Measurements from ENCODE around the gene DKKL1. TPM values are rescaled to one million over a fixed set of nuclear protein-coding genes. Genes with fewer than 3 reads are reported as not detected.
"Not testable (repeated sequence)": the region's sequence is repeated elsewhere in the genome, so short reads cannot be mapped to it uniquely, and the experiment has no call there.

Gene DKKL1
- polyA plus RNA-seq, 1 donor from 2014 or later = 1.1 TPM

DNA sequence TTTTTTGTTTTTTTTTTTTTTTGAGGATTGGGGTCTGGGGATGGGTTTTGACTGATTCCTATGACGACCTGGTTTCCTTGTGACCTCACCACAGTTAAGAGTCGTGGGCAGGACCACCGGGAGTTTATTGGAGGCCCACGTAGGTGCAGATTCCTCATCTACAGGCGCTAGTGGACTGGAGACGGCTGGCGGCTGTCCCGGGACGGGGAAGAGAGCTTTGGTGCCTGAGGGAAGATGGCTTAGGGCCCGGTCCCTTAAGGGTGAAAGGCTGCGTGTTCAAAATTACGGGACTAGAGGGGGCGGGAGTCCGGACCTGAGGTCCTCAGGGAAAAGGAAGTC lies 779 bp upstream of the DKKL1 start:
- Mint-ChIP-seq H3K4me1 (peaks cover 8 to 25% (median 16%) of the 10 kb centered on the region in 3 donors), H3K4me3 (no peak overlapping the region), H3K36me3 (no peaks in the 10 kb centered on the region), H3K9me3 (no peaks in the 10 kb centered on the region), H3K27me3 (peaks cover 3% of the 10 kb centered on the region), H3K27ac (no peak overlapping the region)

- Mint-ChIP-seq H3K9me3 (no peaks in the 10 kb centered on the region), H3K4me1 (peaks cover 6 to 22% (median 16%) of the 10 kb centered on the region in 3 donors), H3K36me3 (no peaks in the 10 kb centered on the region), H3K27ac (peak overlapping the region in 1 of 3 donors; percentile 95), H3K4me3 (no peak overlapping the region), H3K27me3 (peaks cover 3% of the 10 kb centered on the region)
These were observed 533 bp downstream of the DKKL1 start for GRCh38 chr19:49364083-49364737.

- H3K27me3 Mint-ChIP-seq = peaks cover 3% of the 10 kb centered on the region
- peaks cover 0 to 5% (median 2%) of the 10 kb centered on the region in 3 donors for H3K9me3 Mint-ChIP-seq
- no peaks in the 10 kb centered on the region for H3K36me3 Mint-ChIP-seq
- H3K4me3 Mint-ChIP-seq = peak overlapping the region in 1 of 4 donors; percentile 19
- H3K27ac Mint-ChIP-seq = peak overlapping the region in 2 of 3 donors; percentile 9 to 31
- peaks cover 5 to 15% (median 10%) of the 10 kb centered on the region in 3 donors for H3K4me1 Mint-ChIP-seq
These were observed 2.4 kb downstream of the DKKL1 start for GRCh38 chr19:49366110-49366509.

- no peaks in the 10 kb centered on the region for H3K27me3 Mint-ChIP-seq
- peaks cover 0 to 5% (median 2%) of the 10 kb centered on the region in 3 donors for H3K9me3 Mint-ChIP-seq
- no peak overlapping the region for H3K4me3 Mint-ChIP-seq
- peaks cover 5 to 7% (median 5%) of the 10 kb centered on the region in 3 donors for H3K4me1 Mint-ChIP-seq
- no peak overlapping the region for H3K27ac Mint-ChIP-seq
- H3K36me3 Mint-ChIP-seq = no peaks in the 10 kb centered on the region
These were observed 5.2 kb downstream of the DKKL1 start for GRCh38 chr19:49368711-49369358.

GRCh38 chr19:49371184-49371583 lies 7.5 kb downstream of the DKKL1 start:
- Mint-ChIP-seq H3K27me3 (peaks cover 4% of the 10 kb centered on the region), H3K36me3 (no peaks in the 10 kb centered on the region), H3K9me3 (peaks cover 0 to 5% (median 4%) of the 10 kb centered on the region in 3 donors), H3K27ac (no peak overlapping the region), H3K4me1 (peaks cover under 1 to 1% (median 1%) of the 10 kb centered on the region in 3 donors), H3K4me3 (no peak overlapping the region)

- H3K36me3 Mint-ChIP-seq, H3K4me3 Mint-ChIP-seq, H3K27ac Mint-ChIP-seq, H3K4me1 Mint-ChIP-seq, H3K9me3 Mint-ChIP-seq, H3K27me3 Mint-ChIP-seq: not testable (repeated sequence)
These were observed 9.5 kb downstream of the DKKL1 start for GRCh38 chr19:49373174-49373573.

GRCh38 chr19:49374665-49375434 lies 11.2 kb downstream of the DKKL1 start:
- peaks cover 0 to 4% (median 4%) of the 10 kb centered on the region in 3 donors for H3K9me3 Mint-ChIP-seq
- peaks cover 0 to 4% (median 0%) of the 10 kb centered on the region in 3 donors for H3K4me1 Mint-ChIP-seq
- no peak overlapping the region for H3K27ac Mint-ChIP-seq
- H3K36me3 Mint-ChIP-seq = no peaks in the 10 kb centered on the region
- peaks cover 6% of the 10 kb centered on the region for H3K27me3 Mint-ChIP-seq
- no peak overlapping the region for H3K4me3 Mint-ChIP-seq

- Mint-ChIP-seq H3K27me3 (peaks cover 6% of the 10 kb centered on the region), H3K9me3 (peaks cover under 1 to 10% (median 6%) of the 10 kb centered on the region in 3 donors), H3K4me3 (no peak overlapping the region), H3K27ac (no peak overlapping the region), H3K36me3 (peaks cover 2% of the 10 kb centered on the region), H3K4me1 (peaks cover 0 to 5% (median 0%) of the 10 kb centered on the region in 3 donors)
These were observed 14.8 kb downstream of the DKKL1 start for GRCh38 chr19:49378512-49378911.

- H3K4me3 Mint-ChIP-seq = no peak overlapping the region
- peaks cover 0 to 9% (median 0%) of the 10 kb centered on the region in 3 donors for H3K4me1 Mint-ChIP-seq
- peaks cover 2% of the 10 kb centered on the region for H3K36me3 Mint-ChIP-seq
- H3K27me3 Mint-ChIP-seq = peaks cover 2% of the 10 kb centered on the region
- H3K9me3 Mint-ChIP-seq = peaks cover 2 to 11% (median 10%) of the 10 kb centered on the region in 3 donors
- H3K27ac Mint-ChIP-seq = no peak overlapping the region
These were observed 16.7 kb downstream of the DKKL1 start for GRCh38 chr19:49380391-49380790.

DNA sequence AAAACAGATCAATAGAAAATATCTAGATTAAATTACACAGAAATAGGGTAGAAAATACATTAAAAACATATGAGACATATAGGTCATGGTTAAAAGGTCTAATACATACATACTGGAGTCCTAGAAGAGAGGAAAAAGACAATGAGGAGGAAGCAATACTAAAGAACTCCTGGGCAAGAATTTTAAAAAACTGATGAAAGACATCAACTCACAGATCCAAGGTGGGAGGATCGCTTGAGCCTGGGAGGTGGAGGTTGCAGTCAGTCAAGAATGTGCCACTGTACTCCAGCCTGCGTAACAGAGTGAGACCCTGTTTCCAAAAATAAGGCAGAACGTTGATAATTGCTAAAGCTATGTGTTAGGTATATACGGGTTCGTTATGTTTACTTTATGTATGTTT lies 19.0 kb downstream of the DKKL1 start:
- H3K27ac Mint-ChIP-seq = no peak overlapping the region
- H3K36me3 Mint-ChIP-seq = peaks cover 2% of the 10 kb centered on the region
- H3K4me1 Mint-ChIP-seq = peaks cover 0 to 14% (median 1%) of the 10 kb centered on the region in 3 donors
- no peaks in the 10 kb centered on the region for H3K27me3 Mint-ChIP-seq
- peaks cover 2 to 11% (median 9%) of the 10 kb centered on the region in 3 donors for H3K9me3 Mint-ChIP-seq
- H3K4me3 Mint-ChIP-seq = no peak overlapping the region

GRCh38 chr19:49383599-49383998 lies 19.9 kb downstream of the DKKL1 start:
- Mint-ChIP-seq H3K36me3 (peaks cover 2% of the 10 kb centered on the region), H3K4me3 (peak overlapping the region in 1 of 4 donors; percentile 39), H3K27me3 (no peaks in the 10 kb centered on the region), H3K27ac (peak overlapping the region in 1 of 3 donors; percentile 49), H3K4me1 (peaks cover 5 to 21% (median 5%) of the 10 kb centered on the region in 3 donors), H3K9me3 (peaks cover 2 to 11% (median 9%) of the 10 kb centered on the region in 3 donors)

DNA sequence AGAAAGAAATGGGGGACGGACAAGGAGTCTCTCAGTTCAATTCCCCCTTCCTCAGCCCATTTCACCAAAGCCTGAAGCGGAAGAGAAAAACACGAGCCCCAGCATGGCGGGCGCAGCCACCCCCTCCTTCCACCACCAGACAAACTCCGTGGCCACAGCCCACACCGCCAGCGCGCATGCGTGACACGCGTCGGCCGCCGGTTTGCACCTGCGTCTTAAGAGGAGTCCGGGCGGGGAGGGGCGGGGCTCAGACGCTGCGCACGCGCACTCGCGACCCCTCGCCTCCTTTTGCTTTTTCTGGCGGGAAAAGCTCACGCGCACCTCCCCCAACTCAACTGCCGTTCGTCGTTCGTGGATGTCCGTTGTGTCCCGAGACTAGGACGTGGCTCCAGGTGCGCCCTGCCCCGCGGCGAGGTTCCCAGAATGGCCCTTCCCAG lies 24.3 kb downstream of the DKKL1 start, which contains the start of gene KASH5:
Gene KASH5, plus strand, starts transcription at position 314 of the 437 bp plus-strand sequence. CDS start 2,635 bp downstream, outside the sequence.
- Mint-ChIP-seq H3K9me3 (peaks cover 0 to 5% (median 2%) of the 10 kb centered on the region in 3 donors), H3K27ac (peak within 1 kb of the TSS; percentile 91 to 97 (median 93)), H3K36me3 (no peaks in the 10 kb centered on the region), H3K4me3 (peak within 1 kb of the TSS; percentile 30 to 84 (median 73)), H3K27me3 (no peaks in the 10 kb centered on the region), H3K4me1 (peaks cover 22 to 34% (median 26%) of the 10 kb centered on the region in 3 donors)

DNA sequence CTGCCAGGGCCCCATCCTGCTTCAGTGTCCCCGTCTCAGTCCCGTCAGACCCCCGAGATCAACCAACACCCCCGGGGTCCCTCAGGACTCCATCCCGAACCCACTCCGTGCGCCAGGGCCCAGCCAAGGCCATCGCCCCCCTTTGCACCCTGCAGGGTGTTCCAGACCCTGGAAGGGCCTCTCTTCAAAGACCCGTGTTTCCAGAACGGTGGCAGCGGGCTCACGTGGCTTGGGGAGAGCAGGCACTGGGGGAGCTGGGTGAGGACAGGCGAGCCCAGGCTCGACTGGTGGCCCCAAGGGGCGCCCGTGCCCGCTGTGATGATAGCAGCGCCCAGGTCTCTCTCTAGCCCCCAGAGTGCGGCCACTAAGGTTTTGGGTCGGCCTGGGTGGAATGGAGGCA lies 25.7 kb downstream of the DKKL1 start:
- H3K27ac Mint-ChIP-seq = peak overlapping the region in 2 of 3 donors; percentile 67 to 87
- H3K9me3 Mint-ChIP-seq = no peaks in the 10 kb centered on the region
- H3K27me3 Mint-ChIP-seq = no peaks in the 10 kb centered on the region
- H3K4me1 Mint-ChIP-seq = peaks cover 22 to 29% (median 26%) of the 10 kb centered on the region in 3 donors
- H3K4me3 Mint-ChIP-seq = peak overlapping the region in 1 of 4 donors; percentile 50
- no peaks in the 10 kb centered on the region for H3K36me3 Mint-ChIP-seq

GRCh38 chr19:49390131-49390928 lies 26.7 kb downstream of the DKKL1 start:
- peak overlapping the region in 3 of 4 donors; percentile 12 to 77 (median 63) for H3K4me3 Mint-ChIP-seq
- no peaks in the 10 kb centered on the region for H3K36me3 Mint-ChIP-seq
- H3K27ac Mint-ChIP-seq = peak overlapping the region in 2 of 3 donors; percentile 67 to 87
- H3K4me1 Mint-ChIP-seq = peaks cover 22 to 29% (median 26%) of the 10 kb centered on the region in 3 donors
- no peaks in the 10 kb centered on the region for H3K9me3 Mint-ChIP-seq
- H3K27me3 Mint-ChIP-seq = no peaks in the 10 kb centered on the region
